Spinal cord (tissue), 10 donors: ENCODE data around the gene TSPAN19. TPM values are rescaled to one million over a fixed set of nuclear protein-coding genes. Genes with fewer than 3 reads are reported as not detected.

Experiments
- DNase-seq, 6 donors: peaks; one replicate each; pipeline versions ENCODE4 v3.0.0 to v3.0.0-alpha.2; 2013 to 2015; ENCODE audit warnings: low spot score in 6 of 6, low read depth in 4 of 6
- H3K27ac ChIP-seq: one replicate; pipeline ENCODE4 v1.5.1; 2013; ENCODE audit warnings: low read depth, low read length, control low read depth
- H3K27me3 ChIP-seq: one replicate; pipeline ENCODE4 v1.6.1; 2013; ENCODE audit warnings: low read length; ENCODE audit not compliant: control insufficient read depth, insufficient read depth
- H3K36me3 ChIP-seq: one replicate; pipeline ENCODE4 v1.6.1; 2013; ENCODE audit warnings: low read length; ENCODE audit not compliant: control insufficient read depth, insufficient read depth
- H3K4me1 ChIP-seq: one replicate; pipeline ENCODE4 v1.6.1; 2013; ENCODE audit warnings: low read length; ENCODE audit not compliant: control insufficient read depth, insufficient read depth
- H3K4me3 ChIP-seq: one replicate; pipeline ENCODE4 v1.5.1; 2013; ENCODE audit warnings: low read depth, low read length, control low read depth
- H3K9me3 ChIP-seq: one replicate; pipeline ENCODE4 v1.6.1; 2013; ENCODE audit warnings: low read length; ENCODE audit not compliant: control insufficient read depth, insufficient read depth
- WGBS: methylation state at CpG from one replicate; pipeline ENCODE4 v1.1.5; 2013; ENCODE audit warnings: missing lambda C conversion rate; ENCODE audit not compliant: insufficient coverage; 5-methylcytosine and 5-hydroxymethylcytosine counted together
- polyA plus RNA-seq, 2 donors: library from polyadenylated mRNA; unstranded; fragments of 120-200 nt; gene quantifications; one replicate each; pipeline ENCODE4 v1.2.1, GENCODE V29; 2013; ENCODE audit not compliant: insufficient read length in 2 of 2
- total RNA-seq, 2 donors: library from RNA; depleted of rRNA in 1 of 2; stranded (reverse); fragments of 120-200 nt in 1 of 2; fragments of >200 nt in 1 of 2; gene quantifications; one replicate each; pipeline versions ENCODE4 v1.2.3 to v1.2.4, GENCODE V29; 2013 to 2014
- donor health status: healthy.

Gene TSPAN19
- total and polyA plus RNA-seq, 4 donors: 0.66 to 2.2 (median 1.4) TPM

- no peak for DNase-seq
- H3K9me3 ChIP-seq: no peaks in the 10 kb centered on the region
- H3K4me3 ChIP-seq: no peak overlapping the region
- no peaks in the 10 kb centered on the region for H3K27me3 ChIP-seq
- no peaks in the 10 kb centered on the region for H3K36me3 ChIP-seq
- no peak overlapping the region for H3K27ac ChIP-seq
- H3K4me1 ChIP-seq: no peaks in the 10 kb centered on the region
Observed at GRCh38 chr12:85043829-85044228, 7.8 kb upstream of the TSPAN19 start.

GRCh38 chr12:85041395-85041794 is 5.3 kb upstream of the TSPAN19 start:
- no peaks in the 10 kb centered on the region for H3K36me3 ChIP-seq
- no peak overlapping the region for H3K27ac ChIP-seq
- H3K27me3 ChIP-seq: no peaks in the 10 kb centered on the region
- WGBS: no CpG with 5 or more reads among the region's 1 CpG
- no peak for DNase-seq
- no peaks in the 10 kb centered on the region for H3K4me1 ChIP-seq
- no peaks in the 10 kb centered on the region for H3K9me3 ChIP-seq
- no peak overlapping the region for H3K4me3 ChIP-seq

GRCh38 chr12:85036733-85037132 is 656 bp upstream of the TSPAN19 start:
- Histone ChIP-seq H3K27me3 (no peaks in the 10 kb centered on the region), H3K9me3 (no peaks in the 10 kb centered on the region), H3K36me3 (no peaks in the 10 kb centered on the region), H3K4me1 (no peaks in the 10 kb centered on the region), H3K4me3 (peak overlapping the region; percentile 75), H3K27ac (no peak overlapping the region)
- no CpG with 5 or more reads among the region's 3 CpGs for WGBS
- peak in 2 of 6 donors; percentile 14 to 17 for DNase-seq

GRCh38 chr12:85029456-85029855 is 6.6 kb downstream of the TSPAN19 start:
- no peaks in the 10 kb centered on the region for H3K36me3 ChIP-seq
- no peaks in the 10 kb centered on the region for H3K4me1 ChIP-seq
- H3K4me3 ChIP-seq: no peak overlapping the region
- no peaks in the 10 kb centered on the region for H3K9me3 ChIP-seq
- peak in 5 of 6 donors; percentile 4 to 82 (median 23) for DNase-seq
- no peak overlapping the region for H3K27ac ChIP-seq
- H3K27me3 ChIP-seq: no peaks in the 10 kb centered on the region

- no peak overlapping the region for H3K4me3 ChIP-seq
- no CpG with 5 or more reads among the region's 2 CpGs for WGBS
- no peak for DNase-seq
- no peaks in the 10 kb centered on the region for H3K4me1 ChIP-seq
- no peaks in the 10 kb centered on the region for H3K27me3 ChIP-seq
- no peaks in the 10 kb centered on the region for H3K36me3 ChIP-seq
- H3K27ac ChIP-seq: no peak overlapping the region
- H3K9me3 ChIP-seq: no peaks in the 10 kb centered on the region
Observed at GRCh38 chr12:85018098-85018497, 18.0 kb downstream of the TSPAN19 start.

- Histone ChIP-seq H3K27me3 (no peaks in the 10 kb centered on the region), H3K9me3 (no peaks in the 10 kb centered on the region), H3K4me1 (no peaks in the 10 kb centered on the region), H3K4me3 (no peak overlapping the region), H3K27ac (no peak overlapping the region), H3K36me3 (no peaks in the 10 kb centered on the region)
- DNase-seq: no peak
Observed at GRCh38 chr12:85017618-85018017, 18.5 kb downstream of the TSPAN19 start.

GRCh38 chr12:85017133-85017532 is 18.9 kb downstream of the TSPAN19 start:
- no peaks in the 10 kb centered on the region for H3K4me1 ChIP-seq
- H3K27me3 ChIP-seq: no peaks in the 10 kb centered on the region
- no CpG with 5 or more reads among the region's 3 CpGs for WGBS
- DNase-seq: no peak
- H3K36me3 ChIP-seq: no peaks in the 10 kb centered on the region
- no peak overlapping the region for H3K27ac ChIP-seq
- H3K9me3 ChIP-seq: no peaks in the 10 kb centered on the region
- H3K4me3 ChIP-seq: no peak overlapping the region

- Histone ChIP-seq H3K9me3 (no peaks in the 10 kb centered on the region), H3K4me3 (no peak overlapping the region), H3K4me1 (no peaks in the 10 kb centered on the region), H3K27ac (no peak overlapping the region), H3K36me3 (no peaks in the 10 kb centered on the region), H3K27me3 (no peaks in the 10 kb centered on the region)
- no CpG with 5 or more reads among the region's 1 CpG for WGBS
- DNase-seq: no peak
Observed at GRCh38 chr12:85016413-85016812, 19.7 kb downstream of the TSPAN19 start.

- Histone ChIP-seq H3K27me3 (no peaks in the 10 kb centered on the region), H3K4me3 (no peak overlapping the region), H3K9me3 (no peaks in the 10 kb centered on the region), H3K4me1 (no peaks in the 10 kb centered on the region), H3K36me3 (no peaks in the 10 kb centered on the region), H3K27ac (no peak overlapping the region)
- 100% methylated on average over 1 of the region's 4 CpGs for WGBS
- no peak for DNase-seq
Observed at GRCh38 chr12:85007836-85008235, 28.2 kb downstream of the TSPAN19 start.

GRCh38 chr12:85006206-85006605 is 29.9 kb downstream of the TSPAN19 start:
- Histone ChIP-seq H3K36me3 (no peaks in the 10 kb centered on the region), H3K27me3 (no peaks in the 10 kb centered on the region), H3K4me3 (no peak overlapping the region), H3K4me1 (no peaks in the 10 kb centered on the region), H3K27ac (no peak overlapping the region), H3K9me3 (no peaks in the 10 kb centered on the region)
- DNase-seq: no peak
- WGBS: no CpG with 5 or more reads among the region's 1 CpG
